Measurements from ENCODE around the gene FAM13A. TPM values are rescaled to one million over a fixed set of nuclear protein-coding genes. Genes with fewer than 3 reads are reported as not detected.

The FAM13A gene
- total and polyA plus RNA-seq, 8 donors = 6.0 to 132 (median 45.7) TPM

DNA sequence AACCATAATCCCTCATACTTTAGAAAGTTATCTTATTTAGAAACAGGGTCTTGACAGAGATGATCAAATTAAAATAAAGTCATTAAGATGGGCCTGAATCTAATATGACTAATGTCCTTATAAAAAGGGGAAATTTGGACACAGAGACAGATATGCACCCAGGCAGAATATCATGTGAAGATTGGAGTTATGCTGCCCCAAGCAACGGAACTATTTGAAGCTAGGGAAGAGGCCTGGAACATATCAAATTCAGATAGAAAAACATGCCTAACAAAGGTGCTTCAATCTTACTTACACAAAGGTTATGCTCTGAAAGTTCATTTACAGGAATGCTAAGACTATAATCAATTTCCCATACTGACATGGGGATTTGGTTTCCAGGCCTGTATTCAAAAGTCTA, 246.7 kb downstream of the FAM13A start:
- no peak overlapping the region for H3K27ac ChIP-seq
- no peak for DNase-seq
- peaks cover 0 to 91% (median 40%) of the 10 kb centered on the region in 4 donors for H3K4me1 ChIP-seq
- no peaks in the 10 kb centered on the region for H3K27me3 ChIP-seq
- no peaks in the 10 kb centered on the region for H3K9me3 ChIP-seq
- no peak overlapping the region for H3K4me3 ChIP-seq
- 59 to 88% (median 83%) methylated on average over 1 of the region's 1 CpG for WGBS, 5 donors
- intact Hi-C loops (cut with DNase I; ENCODE audit: low total_unique reads) = loop anchor here (10.0 kb wide), 1 partner anchor 224 kb away; no protein-coding TSS in a partner anchor
- H3K36me3 ChIP-seq = no peaks in the 10 kb centered on the region
- no peak for TF ChIP-seq POLR2AphosphoS5 (IDR thresholded peaks at IDR 0.05)
- TF ChIP-seq EP300 (IDR thresholded peaks at IDR 0.05) = no peak
- no peak for TF ChIP-seq POLR2A (IDR thresholded peaks at IDR 0.05)
- TF ChIP-seq, protein P1, sequence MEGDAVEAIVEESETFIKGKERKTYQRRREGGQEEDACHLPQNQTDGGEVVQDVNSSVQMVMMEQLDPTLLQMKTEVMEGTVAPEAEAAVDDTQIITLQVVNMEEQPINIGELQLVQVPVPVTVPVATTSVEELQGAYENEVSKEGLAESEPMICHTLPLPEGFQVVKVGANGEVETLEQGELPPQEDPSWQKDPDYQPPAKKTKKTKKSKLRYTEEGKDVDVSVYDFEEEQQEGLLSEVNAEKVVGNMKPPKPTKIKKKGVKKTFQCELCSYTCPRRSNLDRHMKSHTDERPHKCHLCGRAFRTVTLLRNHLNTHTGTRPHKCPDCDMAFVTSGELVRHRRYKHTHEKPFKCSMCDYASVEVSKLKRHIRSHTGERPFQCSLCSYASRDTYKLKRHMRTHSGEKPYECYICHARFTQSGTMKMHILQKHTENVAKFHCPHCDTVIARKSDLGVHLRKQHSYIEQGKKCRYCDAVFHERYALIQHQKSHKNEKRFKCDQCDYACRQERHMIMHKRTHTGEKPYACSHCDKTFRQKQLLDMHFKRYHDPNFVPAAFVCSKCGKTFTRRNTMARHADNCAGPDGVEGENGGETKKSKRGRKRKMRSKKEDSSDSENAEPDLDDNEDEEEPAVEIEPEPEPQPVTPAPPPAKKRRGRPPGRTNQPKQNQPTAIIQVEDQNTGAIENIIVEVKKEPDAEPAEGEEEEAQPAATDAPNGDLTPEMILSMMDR (IDR thresholded peaks at IDR 0.05) = no peak

DNA sequence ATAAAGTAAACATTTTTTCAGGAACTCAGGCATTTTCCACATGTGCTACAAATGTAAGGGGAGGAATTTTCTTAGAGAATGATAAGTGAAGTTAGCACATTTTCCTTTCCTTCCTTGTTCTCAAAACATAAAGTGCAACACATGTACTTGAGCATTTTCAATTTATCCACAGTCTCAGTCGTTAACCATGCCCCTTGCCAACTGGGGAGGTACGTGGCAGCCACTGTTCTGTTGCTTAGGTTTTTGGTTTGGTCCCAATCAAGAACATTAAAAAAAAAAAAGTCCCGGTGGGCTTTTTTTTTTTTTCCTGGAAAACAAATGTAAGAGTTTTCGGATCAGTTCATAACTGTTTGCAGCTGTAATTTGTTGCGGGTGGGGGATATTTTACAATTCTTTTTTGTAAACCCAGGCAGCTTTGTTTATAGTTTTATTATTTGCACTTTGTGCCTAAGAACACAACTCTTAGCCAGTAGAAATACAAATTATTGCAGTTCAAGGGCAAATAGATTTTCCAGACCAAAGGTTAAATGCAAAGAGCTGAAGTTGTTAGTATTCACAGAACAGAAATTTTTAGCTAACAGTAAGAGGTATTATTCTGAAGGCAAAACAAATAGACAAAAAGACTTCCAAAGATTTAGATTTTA, 247.3 kb downstream of the FAM13A start:
- no peak overlapping the region for H3K4me3 ChIP-seq
- no peak for DNase-seq
- H3K27me3 ChIP-seq = no peaks in the 10 kb centered on the region
- 47 to 61% (median 55%) methylated on average over 5 of the region's 5 CpGs for WGBS, 5 donors
- TF ChIP-seq EP300 (IDR thresholded peaks at IDR 0.05) = no peak
- TF ChIP-seq, protein P1 (IDR thresholded peaks at IDR 0.05) = no peak
- TF ChIP-seq POLR2AphosphoS5 (IDR thresholded peaks at IDR 0.05) = no peak
- no peak for TF ChIP-seq POLR2A (IDR thresholded peaks at IDR 0.05)
- H3K4me1 ChIP-seq = peaks cover 0 to 90% (median 36%) of the 10 kb centered on the region in 4 donors
- no peaks in the 10 kb centered on the region for H3K9me3 ChIP-seq
- intact Hi-C loops (cut with DNase I; ENCODE audit: low total_unique reads) = loop anchor here (10.0 kb wide), 1 partner anchor 225 kb away; no protein-coding TSS in a partner anchor
- H3K27ac ChIP-seq = peak overlapping the region in 3 of 5 donors; percentile 23 to 27 (median 26)
- no peaks in the 10 kb centered on the region for H3K36me3 ChIP-seq

- Histone ChIP-seq H3K27me3 (no peaks in the 10 kb centered on the region), H3K9me3 (no peaks in the 10 kb centered on the region), H3K27ac (peak overlapping the region in 2 of 5 donors; percentile 23 to 27), H3K4me3 (no peak overlapping the region), H3K36me3 (no peaks in the 10 kb centered on the region), H3K4me1 (peaks cover 3 to 89% (median 37%) of the 10 kb centered on the region in 4 donors)
- no peak for TF ChIP-seq EP300 (IDR thresholded peaks at IDR 0.05)
- TF ChIP-seq POLR2AphosphoS5 (IDR thresholded peaks at IDR 0.05) = no peak
- TF ChIP-seq POLR2A (IDR thresholded peaks at IDR 0.05) = no peak
- TF ChIP-seq, protein P1 (IDR thresholded peaks at IDR 0.05) = no peak
- intact Hi-C loops (cut with DNase I; ENCODE audit: low total_unique reads) = no loop called here
- 71 to 82% (median 73%) methylated on average over 2 of the region's 2 CpGs for WGBS, 5 donors
- DNase-seq = no peak
These were observed 247.9 kb downstream of the FAM13A start for GRCh38 chr4:88809101-88809500.

GRCh38 chr4:88807499-88807898, 249.5 kb downstream of the FAM13A start:
- H3K4me1 ChIP-seq = peaks cover 4 to 89% (median 43%) of the 10 kb centered on the region in 4 donors
- H3K27me3 ChIP-seq = no peaks in the 10 kb centered on the region
- no peaks in the 10 kb centered on the region for H3K36me3 ChIP-seq
- TF ChIP-seq POLR2AphosphoS5 (IDR thresholded peaks at IDR 0.05) (peak in 1 of 3 donors; percentile 18), EP300 (IDR thresholded peaks at IDR 0.05) (no peak)
- WGBS, 5 donors = 28 to 60% (median 42%) methylated on average over 4 of the region's 4 CpGs
- intact Hi-C loops (cut with DNase I; ENCODE audit: low total_unique reads) = no loop called here
- H3K9me3 ChIP-seq = no peaks in the 10 kb centered on the region
- no peak overlapping the region for H3K4me3 ChIP-seq
- no peak overlapping the region for H3K27ac ChIP-seq
- DNase-seq = no peak

- H3K4me3 ChIP-seq = no peak overlapping the region
- no peak for DNase-seq
- H3K27me3 ChIP-seq = no peaks in the 10 kb centered on the region
- H3K4me1 ChIP-seq = peaks cover 4 to 64% (median 35%) of the 10 kb centered on the region in 4 donors
- no peaks in the 10 kb centered on the region for H3K9me3 ChIP-seq
- H3K36me3 ChIP-seq = peaks cover 0 to 8% (median 4%) of the 10 kb centered on the region in 4 donors
- H3K27ac ChIP-seq = peak overlapping the region in 3 of 5 donors; percentile 54 to 63 (median 60)
- TF ChIP-seq POLR2AphosphoS5 (IDR thresholded peaks at IDR 0.05) (no peak), EP300 (IDR thresholded peaks at IDR 0.05) (no peak), POLR2A (IDR thresholded peaks at IDR 0.05) (no peak)
- TF ChIP-seq, protein P1 (IDR thresholded peaks at IDR 0.05) = no peak
- 86 to 96% (median 91%) methylated on average over 2 of the region's 2 CpGs for WGBS, 5 donors
- intact Hi-C loops (cut with DNase I; ENCODE audit: low total_unique reads) = no loop called here
These were observed 252.8 kb downstream of the FAM13A start for GRCh38 chr4:88804234-88804633.
